Left lung (tissue), 10 donors: ENCODE results near the gene CEP70. TPM values are rescaled to one million over a fixed set of nuclear protein-coding genes. Genes with fewer than 3 reads are reported as not detected.
"Not testable (repeated sequence)": the region's sequence is repeated elsewhere in the genome, so short reads cannot be mapped to it uniquely, and the experiment has no call there.

Experiments used
- ATAC-seq: fragments of 200-7000 bp; cut with Tn5 transposase; one replicate; pipeline ENCODE4 v1.9.1; 2020; ENCODE audit warnings: moderate library complexity
- DNase-seq, 4 donors: peaks; one replicate each; pipeline ENCODE4 v3.0.0-alpha.2; 2013 to 2020
- H3K27ac ChIP-seq, 2 donors: fragments of 200-600 bp; sonication (generic) in 1 of 2; one replicate each; pipeline versions ENCODE4 v1.5.0 to v1.8.0; 2020 to 2021
- H3K27me3 ChIP-seq, 2 donors: fragments of 200-600 bp; sonication (generic) in 1 of 2; one replicate each; pipeline versions ENCODE4 v1.5.0 to v1.8.0; 2020 to 2021
- H3K36me3 ChIP-seq, 2 donors: fragments of 200-600 bp; sonication (generic) in 1 of 2; one replicate each; pipeline versions ENCODE4 v1.5.0 to v1.8.0; 2020 to 2021
- H3K4me1 ChIP-seq, 2 donors: fragments of 200-600 bp; one replicate each; pipeline ENCODE4 v1.8.0; 2021
- H3K4me3 ChIP-seq, 2 donors: fragments of 200-600 bp; sonication (generic) in 1 of 2; one replicate each; pipeline versions ENCODE4 v1.5.0 to v1.8.0; 2020 to 2021; ENCODE audit warnings: mild to moderate bottlenecking in 1 of 2
- H3K9me3 ChIP-seq, 2 donors: fragments of 200-600 bp; sonication (generic) in 1 of 2; one replicate each; pipeline versions ENCODE4 v1.5.0 to v1.8.0; 2020 to 2021
- CTCF ChIP-seq, 2 donors: fragments of 200-600 bp; sonication (generic) in 1 of 2; IDR thresholded peaks; one replicate each; pipeline versions ENCODE4 v1.5.0 to v1.8.0; 2021; ENCODE audit warnings: antibody characterized with exemption in 2 of 2
- intact Hi-C, 2 donors: fragments of 100-400 bp; cut with DNase I; formaldehyde crosslinking; loops; one replicate each; pipeline versions ENCODE4 v1.11.2 to v1.14.2; 2022
- polyA plus RNA-seq, 6 donors: library from polyadenylated mRNA; unstranded; fragments of 120-200 nt; gene quantifications; one replicate each; pipeline ENCODE4 v1.2.1, GENCODE V29; 2013; ENCODE audit not compliant: insufficient read length in 6 of 6
- total RNA-seq, 2 donors: library from RNA; stranded (reverse); fragmentation: NEBNext Ultra II Directional; extraction: Animal tissue kit (Norgen Biotek cat#: 25700); gene quantifications; one replicate each; pipeline ENCODE4 v1.2.1, GENCODE V29; 2021
- donor health status: DM: no; HTN: yes; CAD: no.
- donor health status: DM: no; HTN: no; CAD: no.

Gene CEP70
- total and polyA plus RNA-seq, 8 donors, result 31.2 to 65.4 (median 55.4) TPM

DNA sequence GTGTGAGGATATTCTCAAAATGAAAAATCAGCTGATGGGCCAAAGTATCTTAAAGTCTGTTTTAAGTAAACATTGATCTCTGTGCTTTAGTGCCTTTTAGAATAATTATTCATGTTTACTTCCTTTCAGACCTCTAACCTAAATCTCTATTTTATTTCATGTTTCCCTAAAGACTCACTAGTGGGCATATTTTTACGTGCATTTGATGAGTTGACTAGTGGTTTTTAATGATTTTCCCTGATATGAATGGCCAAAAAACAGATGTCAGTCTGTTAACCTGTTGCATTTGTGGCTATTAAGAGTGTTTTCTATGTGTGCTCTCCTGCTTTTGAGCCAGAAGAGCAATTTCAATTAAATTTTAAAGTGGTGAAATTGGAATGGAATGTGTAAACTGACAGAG is 21.4 kb upstream of the CEP70 start:
- intact Hi-C loops, result no loop called here
- no peak for DNase-seq
- Histone ChIP-seq H3K4me3 (no peak overlapping the region), H3K36me3 (no peaks in the 10 kb centered on the region), H3K27ac (no peak overlapping the region), H3K9me3 (no peaks in the 10 kb centered on the region), H3K4me1 (no peaks in the 10 kb centered on the region), H3K27me3 (no peaks in the 10 kb centered on the region)
- no peak for ATAC-seq
- no peak for TF ChIP-seq CTCF (IDR thresholded peaks at IDR 0.05)

DNA sequence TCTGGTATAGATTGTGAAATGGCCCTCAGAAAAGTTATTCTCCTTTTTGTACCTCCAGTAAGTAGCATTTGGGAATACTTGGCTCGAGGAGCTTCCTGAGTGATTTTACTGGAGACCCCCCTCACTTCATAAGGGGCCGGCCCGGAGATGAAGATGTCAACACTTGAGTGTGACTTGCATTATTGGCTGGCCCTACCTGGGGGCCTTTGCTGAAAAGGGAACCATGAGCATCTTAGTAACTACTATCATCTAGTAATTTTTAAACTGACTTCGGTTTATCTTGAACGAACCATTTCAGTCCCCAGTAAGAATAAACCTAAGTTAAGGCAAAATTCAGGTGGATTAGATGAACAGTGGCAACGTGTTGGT is 15.8 kb upstream of the CEP70 start:
- H3K4me1 ChIP-seq, result peaks cover 4 to 12% of the 10 kb centered on the region in 2 donors
- H3K4me3 ChIP-seq, result peak overlapping the region; percentile 59 to 63
- ATAC-seq, result no peak
- intact Hi-C loops, result no loop called here
- H3K27me3 ChIP-seq, result peaks cover 0 to 9% of the 10 kb centered on the region in 2 donors
- no peaks in the 10 kb centered on the region for H3K36me3 ChIP-seq
- H3K27ac ChIP-seq, result peak overlapping the region in 1 of 2 donors; percentile 92
- no peak for TF ChIP-seq CTCF (IDR thresholded peaks at IDR 0.05)
- no peaks in the 10 kb centered on the region for H3K9me3 ChIP-seq
- DNase-seq, result no peak

GRCh38 chr3:138608322-138609135 is 14.5 kb upstream of the CEP70 start, which contains the start of gene FAIM:
Gene FAIM (plus strand): TSS chr3:138608771. CDS start chr3:138619727, 10,956 bp downstream.
- TF ChIP-seq CTCF (IDR thresholded peaks at IDR 0.05), result no peak
- intact Hi-C loops, result no loop called here
- peaks cover 0 to 9% of the 10 kb centered on the region in 2 donors for H3K27me3 ChIP-seq
- no peaks in the 10 kb centered on the region for H3K9me3 ChIP-seq
- H3K4me3 ChIP-seq, result peak within 1 kb of the TSS; percentile 59 to 63
- DNase-seq (peak; percentile 69 to 91 (median 78)), ATAC-seq (peak; percentile 88)
- H3K36me3 ChIP-seq, result no peaks in the 10 kb centered on the region
- H3K27ac ChIP-seq, result peak within 1 kb of the TSS; percentile 92 to 94
- peaks cover 4 to 12% of the 10 kb centered on the region in 2 donors for H3K4me1 ChIP-seq

GRCh38 chr3:138604106-138604595 is 10.1 kb upstream of the CEP70 start:
- H3K4me1 ChIP-seq, H3K36me3 ChIP-seq, intact Hi-C loops, H3K27me3 ChIP-seq, H3K9me3 ChIP-seq, H3K27ac ChIP-seq, DNase-seq, H3K4me3 ChIP-seq, ATAC-seq: not testable (repeated sequence)

GRCh38 chr3:138601661-138602060 is 7.6 kb upstream of the CEP70 start:
- ATAC-seq, H3K36me3 ChIP-seq, H3K27ac ChIP-seq, DNase-seq, intact Hi-C loops, H3K4me3 ChIP-seq, H3K4me1 ChIP-seq, H3K27me3 ChIP-seq, H3K9me3 ChIP-seq: not testable (repeated sequence)

DNA sequence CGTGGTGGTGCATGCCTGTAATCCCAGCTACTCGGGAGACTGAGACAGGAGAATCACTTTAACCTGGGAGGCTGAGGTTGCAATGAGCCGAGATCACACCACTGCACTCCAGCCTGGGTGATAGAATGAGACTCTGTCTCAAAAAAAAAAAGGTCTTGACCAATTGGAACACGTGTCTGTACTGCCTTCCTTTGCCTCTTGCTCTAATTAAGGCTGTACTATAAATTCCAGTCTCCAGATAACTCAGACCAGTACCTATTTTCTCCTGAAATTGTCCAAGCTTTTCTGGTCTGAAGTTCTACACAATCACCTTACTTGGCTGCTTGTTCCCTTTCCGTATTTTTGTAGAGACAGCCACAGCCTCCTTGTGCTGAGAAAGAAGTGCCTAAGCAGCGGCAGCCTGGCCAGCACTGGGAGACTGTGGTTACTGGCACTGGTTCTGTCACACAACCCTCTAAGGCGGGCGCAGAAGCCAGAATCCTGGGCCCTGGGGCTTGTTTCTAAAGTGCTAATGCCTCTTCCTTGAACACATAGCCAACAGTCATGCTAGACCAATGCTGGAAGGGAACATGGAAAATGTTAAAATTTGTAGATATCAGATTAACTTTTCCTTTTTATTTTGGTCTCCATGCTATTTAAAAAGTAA is 6.2 kb upstream of the CEP70 start:
- Histone ChIP-seq H3K27me3 (no peaks in the 10 kb centered on the region), H3K4me1 (no peaks in the 10 kb centered on the region), H3K4me3 (no peak overlapping the region), H3K36me3 (no peaks in the 10 kb centered on the region), H3K9me3 (peaks cover 0 to 7% of the 10 kb centered on the region in 2 donors), H3K27ac (no peak overlapping the region)
- DNase-seq (no peak), ATAC-seq (no peak)
- no peak for TF ChIP-seq CTCF (IDR thresholded peaks at IDR 0.05)
- intact Hi-C loops, result no loop called here
